ENCODE results near the gene SPATA20.

SPATA20 gene

GRCh38 chr17:50579399-50579798 is 32.4 kb downstream of the SPATA20 start:
- no peak for DNase-seq (ENCODE audit: low spot score)

GRCh38 chr17:50580646-50581045 is 33.7 kb downstream of the SPATA20 start:
- DNase-seq (ENCODE audit: low spot score), result no peak

DNA sequence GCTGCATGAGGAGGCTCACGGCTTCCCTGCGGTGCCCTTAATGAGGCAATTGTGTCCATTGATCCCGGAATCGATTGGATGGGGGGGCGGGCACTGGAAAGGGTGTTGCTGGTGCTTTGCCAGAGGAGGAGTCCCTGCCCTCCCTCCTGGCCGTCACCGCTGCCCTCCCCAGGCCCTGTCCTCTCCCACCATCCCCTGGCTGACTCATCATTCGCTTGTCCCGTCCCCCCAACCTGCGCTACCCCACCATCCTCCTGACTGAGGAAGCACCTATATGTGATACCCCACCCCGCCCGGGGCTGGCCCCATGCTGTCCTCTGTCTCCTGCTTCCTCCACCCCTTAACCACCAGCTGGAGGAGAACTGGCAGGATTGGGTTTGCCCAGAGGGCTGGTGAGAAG is 34.3 kb downstream of the SPATA20 start:
- no peak for DNase-seq (ENCODE audit: low spot score)

DNA sequence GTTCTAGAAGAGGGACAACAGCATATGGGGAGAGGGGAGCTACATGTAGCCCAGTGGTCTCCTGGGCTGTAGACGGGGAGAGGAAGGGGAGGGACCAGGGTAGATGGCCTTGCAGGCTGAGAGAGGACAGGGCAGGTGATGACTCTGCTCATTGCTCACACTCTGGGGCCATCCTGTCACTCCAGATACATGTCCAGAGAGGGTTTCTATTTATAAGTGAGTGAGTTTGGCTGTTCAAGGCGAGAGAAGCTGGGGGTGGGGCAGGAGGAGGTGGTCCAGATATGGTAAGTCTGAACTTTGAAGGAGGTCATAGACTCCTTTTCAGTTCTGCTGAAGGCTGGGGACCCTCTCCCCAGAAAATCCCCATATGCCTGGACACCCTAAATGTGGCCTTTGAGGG is 35.8 kb downstream of the SPATA20 start:
- DNase-seq (ENCODE audit: low spot score), result no peak

- DNase-seq (ENCODE audit: low spot score), result no peak
Measured at GRCh38 chr17:50583641-50584040, 36.7 kb downstream of the SPATA20 start.

GRCh38 chr17:50584116-50584515 is 37.1 kb downstream of the SPATA20 start:
- DNase-seq (ENCODE audit: low spot score), result no peak

DNA sequence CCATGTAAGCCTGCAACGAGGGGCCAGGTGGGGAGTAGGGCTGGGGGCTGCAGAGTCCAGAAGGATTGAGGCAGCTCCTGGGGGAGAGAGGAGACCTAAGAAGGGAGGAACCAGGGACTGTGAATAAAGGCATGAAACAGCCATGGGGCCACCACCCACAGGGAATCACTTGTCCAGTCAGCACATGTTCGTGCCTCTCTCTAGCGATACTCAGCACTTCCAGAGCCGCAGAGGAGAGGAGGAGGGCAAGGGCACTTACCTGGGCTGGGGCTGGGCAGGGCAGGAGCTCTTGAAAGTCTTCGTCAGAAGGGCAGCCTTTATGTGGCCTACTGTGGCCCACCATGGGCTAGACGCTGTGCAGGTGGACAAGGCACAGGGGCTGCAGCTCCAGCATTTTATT is 37.8 kb downstream of the SPATA20 start:
- no peak for DNase-seq (ENCODE audit: low spot score)

DNA sequence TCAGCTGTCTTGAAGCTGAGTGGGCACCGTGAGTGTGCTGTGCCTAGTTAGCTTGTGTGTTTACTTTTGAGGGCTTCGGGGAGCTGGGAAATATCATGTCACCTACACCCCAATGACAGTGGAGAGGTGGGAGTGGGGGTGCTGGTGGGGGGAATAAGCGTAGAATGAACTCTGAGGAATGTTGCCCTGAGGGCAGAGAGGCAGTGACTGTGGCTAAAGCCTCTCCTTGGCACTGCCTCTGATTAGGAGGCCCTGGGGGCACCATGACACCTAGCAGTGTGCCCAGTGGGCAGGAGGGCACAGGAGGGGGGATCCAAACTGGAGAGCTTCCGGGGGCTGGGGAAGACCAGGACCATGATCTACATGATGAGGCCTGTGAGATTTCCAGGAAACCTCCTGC is 38.4 kb downstream of the SPATA20 start:
- no peak for DNase-seq (ENCODE audit: low spot score)

DNA sequence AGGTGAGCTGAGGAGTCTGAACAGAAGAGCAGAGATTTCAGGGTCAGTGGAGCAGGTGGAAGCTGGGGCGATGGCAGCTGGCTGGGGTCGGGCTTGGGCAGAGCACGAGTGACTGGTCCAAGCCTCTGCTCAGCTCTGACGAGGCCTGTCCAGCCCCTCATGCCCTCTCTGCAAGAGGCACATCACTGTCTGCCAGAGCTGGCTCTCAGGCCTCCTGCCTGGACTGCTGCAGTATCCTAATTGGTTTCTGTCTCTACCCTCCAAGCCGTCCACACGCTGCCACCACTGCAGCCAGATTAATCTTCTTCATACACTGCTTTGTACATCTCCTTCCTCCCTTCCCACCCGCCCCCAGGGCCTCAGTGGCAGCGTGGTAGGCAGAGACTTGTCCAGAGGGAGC is 38.9 kb downstream of the SPATA20 start:
- DNase-seq (ENCODE audit: low spot score), result no peak

DNA sequence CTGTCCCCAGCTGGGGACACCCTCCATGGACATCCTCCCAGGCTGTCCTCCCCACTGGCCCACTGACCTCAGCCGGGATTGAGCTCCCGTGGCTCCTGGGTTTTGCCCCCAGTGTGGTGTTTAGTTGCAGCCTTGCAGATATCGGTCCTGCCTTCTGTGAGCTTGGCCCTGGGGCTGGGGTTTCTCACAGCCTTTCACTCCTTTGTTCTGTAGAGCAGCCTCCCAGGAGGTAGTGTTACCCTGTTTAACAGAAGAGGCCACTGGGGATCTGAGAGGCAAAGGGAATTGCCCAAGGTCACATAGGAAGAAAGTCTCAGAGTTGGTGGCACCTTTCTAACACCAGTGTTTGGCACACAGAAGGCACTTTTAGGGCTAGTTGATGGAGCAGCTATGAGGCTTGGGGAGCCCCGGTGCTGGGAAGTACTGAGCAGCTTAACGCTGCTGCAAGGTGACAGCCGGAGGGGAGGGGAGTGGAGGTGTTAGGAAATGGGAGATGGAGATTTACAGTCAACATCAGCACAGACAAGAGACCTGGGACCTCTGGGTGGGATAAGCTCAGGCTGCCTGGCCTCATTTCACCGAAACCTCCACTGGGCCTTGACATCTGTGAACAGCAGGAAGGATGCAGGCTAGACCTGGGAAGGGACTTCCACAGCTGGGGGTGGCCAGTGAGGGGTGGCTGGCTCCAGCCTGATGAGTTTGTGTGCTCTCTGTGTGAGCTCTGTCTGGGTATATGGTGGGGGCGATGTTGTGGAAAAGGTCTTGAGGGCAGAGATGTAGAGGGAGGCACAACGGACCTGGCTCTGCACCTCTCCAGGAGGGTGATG is 39.7 kb downstream of the SPATA20 start:
- no peak for DNase-seq (ENCODE audit: low spot score)

GRCh38 chr17:50587571-50587970 is 40.6 kb downstream of the SPATA20 start:
- no peak for DNase-seq (ENCODE audit: low spot score)

GRCh38 chr17:50588391-50589049 is 41.5 kb downstream of the SPATA20 start:
- no peak for DNase-seq (ENCODE audit: low spot score)

DNA sequence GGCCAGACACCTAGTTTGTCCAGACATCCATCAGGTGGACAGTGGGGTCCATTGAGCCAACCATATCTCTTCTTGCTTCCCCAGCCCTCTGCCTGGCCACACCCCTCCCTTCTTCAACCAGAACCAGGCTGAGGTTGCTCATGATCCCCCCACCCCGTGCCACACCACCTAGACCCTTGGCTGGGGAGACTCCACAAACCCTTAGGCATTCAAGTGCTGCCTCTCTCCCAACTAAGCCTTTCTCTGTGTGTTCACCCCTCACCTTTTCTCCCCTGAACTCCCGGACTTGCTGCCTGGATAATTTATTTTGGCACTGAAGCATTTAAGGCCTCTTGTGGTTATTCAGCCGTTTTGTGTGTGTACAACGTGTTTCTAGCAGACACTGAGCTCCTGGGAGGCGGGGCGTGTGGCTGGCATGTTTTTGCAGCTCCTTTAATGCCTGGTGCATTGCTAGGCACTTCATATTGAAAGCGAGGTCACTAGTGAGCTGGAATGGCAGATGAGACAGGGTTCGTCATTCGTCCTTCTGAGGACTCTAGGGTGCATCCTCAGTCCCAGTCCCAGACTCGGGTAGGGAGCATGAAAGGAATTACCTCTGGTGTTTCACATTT is 42.2 kb downstream of the SPATA20 start:
- DNase-seq (ENCODE audit: low spot score), result no peak

DNA sequence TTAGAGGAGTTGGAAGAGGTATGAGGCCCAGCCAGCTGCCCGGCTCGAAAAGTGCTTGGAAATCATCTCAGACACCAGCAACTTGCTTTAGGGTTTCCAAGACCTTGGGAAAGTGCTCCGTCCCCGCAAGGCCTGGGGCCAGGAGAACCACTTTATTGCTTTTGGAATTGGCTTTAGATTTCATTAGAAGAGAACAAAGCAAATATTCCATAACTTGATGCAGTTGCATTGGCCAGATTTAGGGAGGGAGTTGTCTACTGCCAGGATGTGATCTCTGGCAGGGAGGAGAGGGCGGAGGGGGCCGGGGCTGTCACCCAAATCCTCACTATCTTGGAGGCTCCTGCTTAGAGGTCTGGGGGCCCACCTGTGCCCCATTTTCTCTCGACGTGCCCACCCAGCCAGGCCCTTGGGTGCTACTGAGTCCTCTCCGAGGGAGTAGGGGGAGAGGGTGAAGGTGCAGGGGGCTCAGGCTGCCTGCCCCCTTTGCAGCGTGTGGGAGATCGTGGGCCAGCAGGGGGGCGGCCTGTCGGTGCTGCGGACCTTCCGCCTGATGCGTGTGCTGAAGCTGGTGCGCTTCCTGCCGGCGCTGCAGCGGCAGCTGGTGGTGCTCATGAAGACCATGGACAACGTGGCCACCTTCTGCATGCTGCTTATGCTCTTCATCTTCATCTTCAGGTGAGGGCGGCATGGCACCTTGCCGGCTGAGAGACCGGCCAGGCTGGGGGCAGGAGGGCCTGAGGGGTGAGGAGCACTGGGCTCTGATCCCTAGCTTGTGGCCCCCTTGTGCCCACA is 44.2 kb downstream of the SPATA20 start:
- no peak for DNase-seq (ENCODE audit: low spot score)

- no peak for DNase-seq (ENCODE audit: low spot score)
Measured at GRCh38 chr17:50593321-50593720, 46.3 kb downstream of the SPATA20 start.

GRCh38 chr17:50594128-50594823 is 47.3 kb downstream of the SPATA20 start:
- no peak for DNase-seq (ENCODE audit: low spot score)

DNA sequence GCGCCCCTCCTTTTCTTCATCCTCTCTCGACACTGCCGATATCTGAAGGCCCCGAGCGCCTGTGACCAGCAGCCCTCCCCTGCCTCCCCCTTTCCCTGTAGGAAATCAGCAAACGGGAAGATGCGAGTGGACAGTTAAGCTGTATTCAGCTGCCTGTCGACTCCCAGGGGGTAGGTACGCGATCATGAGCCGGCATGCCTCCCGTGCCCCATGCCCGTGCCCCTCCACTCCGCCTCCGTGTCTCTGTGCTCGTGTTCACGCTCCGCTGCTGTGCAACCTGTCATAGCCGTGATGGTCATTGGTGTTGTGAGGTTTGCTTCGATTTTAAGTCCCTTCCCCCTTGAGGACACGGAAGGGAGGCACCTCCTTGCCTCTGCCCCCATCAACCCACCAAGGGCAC is 47.9 kb downstream of the SPATA20 start:
- no peak for DNase-seq (ENCODE audit: low spot score)

DNA sequence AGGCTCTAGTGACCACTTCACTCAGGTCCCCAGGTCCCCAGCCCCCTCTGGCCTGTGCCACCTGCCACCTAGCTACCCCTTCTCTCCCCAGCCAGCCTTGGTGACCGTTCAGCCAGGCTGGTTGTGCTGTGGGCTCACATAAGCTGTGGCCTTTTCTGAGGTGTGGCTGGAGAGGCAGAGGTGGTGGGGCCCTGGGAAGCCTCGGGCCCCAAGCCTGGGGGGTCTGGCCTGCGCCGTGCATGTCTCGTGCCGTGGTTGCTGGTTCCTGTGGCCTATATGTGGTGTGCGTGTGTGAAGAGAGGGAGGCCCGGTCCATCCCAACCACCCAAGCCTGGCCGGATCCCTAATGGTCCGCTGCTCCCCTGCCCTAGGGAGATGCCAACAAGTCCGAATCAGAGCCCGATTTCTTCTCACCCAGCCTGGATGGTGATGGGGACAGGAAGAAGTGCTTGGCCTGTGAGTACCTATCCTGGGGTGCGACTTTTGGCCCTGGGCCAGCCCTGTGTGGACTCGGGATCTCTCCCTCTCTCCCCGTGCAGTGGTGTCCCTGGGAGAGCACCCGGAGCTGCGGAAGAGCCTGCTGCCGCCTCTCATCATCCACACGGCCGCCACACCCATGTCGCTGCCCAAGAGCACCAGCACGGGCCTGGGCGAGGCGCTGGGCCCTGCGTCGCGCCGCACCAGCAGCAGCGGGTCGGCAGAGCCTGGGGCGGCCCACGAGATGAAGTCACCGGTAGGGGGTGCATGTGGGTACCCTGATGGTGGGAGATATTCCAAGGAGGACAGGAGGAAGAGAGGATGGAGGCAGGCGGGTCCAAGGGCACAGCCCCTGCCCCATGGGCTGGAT is 49.4 kb downstream of the SPATA20 start:
- DNase-seq (ENCODE audit: low spot score), result no peak

DNA sequence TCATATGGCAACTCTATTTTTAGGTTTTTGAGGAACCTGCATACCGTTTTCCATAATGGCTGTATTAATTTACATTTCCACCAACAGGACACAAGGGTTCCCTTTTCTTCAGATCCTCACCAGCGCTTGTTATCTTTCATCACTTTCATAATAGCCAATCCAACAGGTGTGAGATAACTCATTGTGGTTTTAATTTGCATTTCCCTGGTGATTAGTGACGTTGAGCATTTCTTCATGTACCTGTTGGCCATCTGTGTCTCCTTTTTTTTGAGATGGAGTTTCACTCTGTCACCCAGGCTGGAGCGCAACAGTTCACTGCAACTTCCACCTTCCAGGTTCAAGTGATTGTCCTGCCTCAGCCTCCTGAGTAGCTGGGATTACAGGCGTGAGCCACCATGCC is 51.5 kb downstream of the SPATA20 start:
- no peak for DNase-seq (ENCODE audit: low spot score)

DNA sequence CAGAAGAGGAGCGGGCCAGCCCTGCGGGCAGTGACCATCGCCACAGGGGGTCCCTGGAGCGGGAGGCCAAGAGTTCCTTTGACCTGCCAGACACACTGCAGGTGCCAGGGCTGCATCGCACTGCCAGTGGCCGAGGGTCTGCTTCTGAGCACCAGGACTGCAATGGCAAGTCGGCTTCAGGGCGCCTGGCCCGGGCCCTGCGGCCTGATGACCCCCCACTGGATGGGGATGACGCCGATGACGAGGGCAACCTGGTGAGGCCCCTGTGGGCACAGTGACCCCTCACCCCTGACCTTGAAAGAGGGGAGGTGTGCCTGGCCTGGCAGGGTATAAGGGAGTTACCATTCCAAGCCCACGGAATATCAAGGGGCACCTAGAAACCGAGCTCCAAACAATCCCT is 52.6 kb downstream of the SPATA20 start:
- no peak for DNase-seq (ENCODE audit: low spot score)

DNA sequence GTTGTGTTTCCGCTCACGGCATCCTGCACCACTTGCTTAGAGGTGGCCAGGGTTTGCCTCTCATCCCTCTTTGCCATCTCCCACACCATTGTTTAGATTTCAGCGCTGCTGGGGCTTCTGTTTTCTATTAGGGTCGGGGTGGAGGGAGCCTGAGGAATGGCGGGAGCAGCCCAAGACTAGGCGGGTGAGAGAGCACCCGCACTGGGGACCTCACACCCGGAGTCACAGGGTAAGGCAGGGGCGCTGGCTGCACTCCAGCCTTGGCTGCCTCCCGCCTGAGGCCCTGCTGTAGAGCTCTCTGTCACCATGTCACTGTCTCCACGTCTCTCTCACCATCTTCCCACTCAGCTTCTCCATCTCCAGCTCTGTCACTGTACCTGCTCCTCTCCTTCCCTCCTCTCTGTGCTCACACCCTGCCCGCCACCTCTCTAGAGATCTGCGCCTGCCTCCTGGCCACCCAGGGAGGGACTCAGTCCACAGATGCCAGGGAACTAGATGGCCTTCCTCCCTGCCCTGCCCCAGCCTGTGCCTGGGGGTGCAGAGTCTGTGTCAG is 54.9 kb downstream of the SPATA20 start:
- DNase-seq (ENCODE audit: low spot score), result no peak
